ENCODE results near the gene SKP1. TPM values are rescaled to one million over a fixed set of nuclear protein-coding genes. Genes with fewer than 3 reads are reported as not detected.
"Not testable (repeated sequence)": the region's sequence is repeated elsewhere in the genome, so short reads cannot be mapped to it uniquely, and the experiment has no call there.

SKP1 gene
- total RNA-seq: 339 and 358 TPM in 2 replicates
- long read RNA-seq, full-length matches to known transcripts: 408 of 419 reads
- long read RNA-seq, partial matches to known transcripts: 5 of 419 reads
- long read RNA-seq, other reads (novel, unspliced or antisense): 6 of 419 reads

- TF ChIP-seq, protein P1, sequence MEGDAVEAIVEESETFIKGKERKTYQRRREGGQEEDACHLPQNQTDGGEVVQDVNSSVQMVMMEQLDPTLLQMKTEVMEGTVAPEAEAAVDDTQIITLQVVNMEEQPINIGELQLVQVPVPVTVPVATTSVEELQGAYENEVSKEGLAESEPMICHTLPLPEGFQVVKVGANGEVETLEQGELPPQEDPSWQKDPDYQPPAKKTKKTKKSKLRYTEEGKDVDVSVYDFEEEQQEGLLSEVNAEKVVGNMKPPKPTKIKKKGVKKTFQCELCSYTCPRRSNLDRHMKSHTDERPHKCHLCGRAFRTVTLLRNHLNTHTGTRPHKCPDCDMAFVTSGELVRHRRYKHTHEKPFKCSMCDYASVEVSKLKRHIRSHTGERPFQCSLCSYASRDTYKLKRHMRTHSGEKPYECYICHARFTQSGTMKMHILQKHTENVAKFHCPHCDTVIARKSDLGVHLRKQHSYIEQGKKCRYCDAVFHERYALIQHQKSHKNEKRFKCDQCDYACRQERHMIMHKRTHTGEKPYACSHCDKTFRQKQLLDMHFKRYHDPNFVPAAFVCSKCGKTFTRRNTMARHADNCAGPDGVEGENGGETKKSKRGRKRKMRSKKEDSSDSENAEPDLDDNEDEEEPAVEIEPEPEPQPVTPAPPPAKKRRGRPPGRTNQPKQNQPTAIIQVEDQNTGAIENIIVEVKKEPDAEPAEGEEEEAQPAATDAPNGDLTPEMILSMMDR (IDR thresholded peaks at IDR 0.05; ENCODE audit: unreplicated experiment): no peak
- H3K27ac Mint-ChIP-seq: peak within 1 kb of the TSS; percentile 99
- no peaks in the 10 kb centered on the region for H3K27me3 Mint-ChIP-seq
- H3K36me3 Mint-ChIP-seq (ENCODE audit: insufficient read depth): peaks cover 8% of the 10 kb centered on the region
- peaks cover 14% of the 10 kb centered on the region for H3K4me1 Mint-ChIP-seq (ENCODE audit: low read depth)
- H3K4me3 Mint-ChIP-seq (ENCODE audit: low read depth): peak within 1 kb of the TSS; percentile 96
- H3K9me3 Mint-ChIP-seq (ENCODE audit: low read depth): no peaks in the 10 kb centered on the region
- peak; percentile 76 for DNase-seq (ENCODE audit: low spot score, unreplicated experiment)
These were observed at the start of gene SKP1 for GRCh38 chr5:134176511-134177368. TSS of gene SKP1 (minus strand) at chr5:134176950. CDS start at chr5:134174022, 2,928 bp downstream.

- H3K4me1 Mint-ChIP-seq (ENCODE audit: low read depth): peaks cover 35% of the 10 kb centered on the region
- H3K4me3 Mint-ChIP-seq (ENCODE audit: low read depth): peak within 1 kb of the TSS; percentile 96
- no peaks in the 10 kb centered on the region for H3K9me3 Mint-ChIP-seq (ENCODE audit: low read depth)
- peaks cover 5% of the 10 kb centered on the region for H3K36me3 Mint-ChIP-seq (ENCODE audit: insufficient read depth)
- peak within 1 kb of the TSS; percentile 99 for H3K27ac Mint-ChIP-seq
- no peaks in the 10 kb centered on the region for H3K27me3 Mint-ChIP-seq
- TF ChIP-seq, protein P1 (IDR thresholded peaks at IDR 0.05; ENCODE audit: unreplicated experiment): no peak
- peak; percentile 99 for DNase-seq (ENCODE audit: low spot score, unreplicated experiment)
These were observed 49.2 kb upstream of the SKP1 start, which contains the start of gene PPP2CA for GRCh38 chr5:134225780-134226440. TSS of gene PPP2CA (minus strand) at chr5:134226073. CDS start at chr5:134225861, 212 bp downstream.

DNA sequence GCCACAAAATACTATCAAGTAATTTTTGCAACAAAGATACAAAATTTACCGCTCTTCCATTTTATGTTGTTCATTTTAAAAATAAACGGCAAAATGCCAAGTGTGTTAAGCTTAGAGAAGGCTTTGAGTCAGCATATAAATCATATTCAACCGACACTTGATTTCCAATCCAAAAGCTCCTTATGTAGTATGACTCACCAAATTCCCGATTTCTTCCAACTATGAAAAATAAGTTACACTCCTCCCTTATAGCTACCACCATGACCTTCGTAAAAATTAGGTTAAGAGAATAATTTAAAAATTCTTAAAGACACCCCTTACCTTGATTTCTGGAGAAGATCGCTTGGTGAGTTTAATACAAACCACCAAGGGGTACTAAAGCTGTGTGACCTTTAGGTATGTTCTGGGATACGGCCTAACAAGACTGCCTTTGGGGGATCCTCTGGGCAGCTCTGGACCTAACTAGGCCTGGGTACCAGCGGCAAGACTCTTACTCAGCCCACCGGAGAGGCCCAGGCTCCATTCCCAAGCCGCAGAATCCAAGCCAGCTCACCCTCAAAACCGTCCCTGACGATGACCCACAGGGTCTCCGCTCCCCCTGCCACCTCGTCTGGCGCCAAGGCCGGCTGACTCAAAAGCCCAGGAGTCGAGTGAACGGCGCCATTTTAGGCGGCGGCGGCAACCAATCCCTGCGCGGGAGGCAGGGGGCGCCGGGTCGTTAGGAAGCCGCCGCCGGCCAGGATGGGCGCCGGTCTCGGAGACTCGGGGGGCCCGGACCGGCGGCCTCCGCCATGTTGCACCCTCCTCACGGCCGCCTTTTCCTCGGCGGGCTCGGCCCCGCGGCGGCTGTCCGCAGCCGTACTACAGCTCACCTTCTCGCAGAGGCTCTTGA lies 48.4 kb upstream of the SKP1 start:
- DNase-seq (ENCODE audit: low spot score, unreplicated experiment): peak; percentile 60
- peak overlapping the region; percentile 96 for H3K4me3 Mint-ChIP-seq (ENCODE audit: low read depth)
- H3K27ac Mint-ChIP-seq: peak overlapping the region; percentile 99
- peaks cover 6% of the 10 kb centered on the region for H3K36me3 Mint-ChIP-seq (ENCODE audit: insufficient read depth)
- TF ChIP-seq, protein P1 (IDR thresholded peaks at IDR 0.05; ENCODE audit: unreplicated experiment): peak; percentile 7
- H3K4me1 Mint-ChIP-seq (ENCODE audit: low read depth): peaks cover 38% of the 10 kb centered on the region
- no peaks in the 10 kb centered on the region for H3K27me3 Mint-ChIP-seq
- no peaks in the 10 kb centered on the region for H3K9me3 Mint-ChIP-seq (ENCODE audit: low read depth)

DNA sequence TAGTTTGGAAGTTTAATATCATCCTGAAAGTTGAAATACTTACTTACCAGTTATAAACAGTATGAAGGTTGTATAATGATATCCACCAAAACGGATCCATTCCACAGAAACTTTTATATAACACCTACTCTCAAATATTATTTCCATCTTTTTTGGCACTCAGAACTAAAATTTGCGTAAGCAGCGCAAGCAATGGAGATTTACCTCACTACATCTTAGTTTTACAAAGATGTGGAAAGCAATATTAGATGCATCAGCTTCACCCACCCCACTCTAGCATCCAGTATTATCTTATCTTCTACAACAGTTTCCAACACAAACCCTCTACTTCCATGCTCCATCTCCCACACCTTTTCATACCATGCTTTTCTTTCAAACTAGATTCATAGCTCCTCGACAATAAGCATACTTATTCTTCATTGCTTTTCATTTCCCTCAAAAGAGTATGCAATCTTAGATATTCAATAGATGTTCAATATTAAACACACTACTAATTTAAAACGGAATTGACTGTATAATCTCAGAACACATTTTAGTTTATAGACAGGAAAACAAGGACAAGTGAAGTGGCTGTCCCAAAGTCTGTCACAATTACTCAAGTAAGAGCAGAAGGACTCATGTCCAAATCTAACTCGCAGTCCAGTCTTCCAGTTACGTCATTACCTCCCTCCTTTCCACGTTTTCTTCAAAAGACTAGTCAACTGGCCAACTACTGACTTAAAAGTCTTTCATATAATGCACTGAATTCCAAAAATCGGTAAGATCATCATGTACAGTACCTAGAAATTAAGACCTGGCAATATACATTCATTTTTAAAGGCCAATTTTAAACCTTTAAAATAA lies 46.9 kb upstream of the SKP1 start:
- Mint-ChIP-seq H3K27me3 (no peaks in the 10 kb centered on the region), H3K4me1 (ENCODE audit: low read depth) (peaks cover 47% of the 10 kb centered on the region), H3K27ac (peak overlapping the region; percentile 99), H3K9me3 (ENCODE audit: low read depth) (no peaks in the 10 kb centered on the region), H3K36me3 (ENCODE audit: insufficient read depth) (peaks cover 6% of the 10 kb centered on the region), H3K4me3 (ENCODE audit: low read depth) (peak overlapping the region; percentile 96)
- no peak for DNase-seq (ENCODE audit: low spot score, unreplicated experiment)
- TF ChIP-seq, protein P1 (IDR thresholded peaks at IDR 0.05; ENCODE audit: unreplicated experiment): no peak

DNA sequence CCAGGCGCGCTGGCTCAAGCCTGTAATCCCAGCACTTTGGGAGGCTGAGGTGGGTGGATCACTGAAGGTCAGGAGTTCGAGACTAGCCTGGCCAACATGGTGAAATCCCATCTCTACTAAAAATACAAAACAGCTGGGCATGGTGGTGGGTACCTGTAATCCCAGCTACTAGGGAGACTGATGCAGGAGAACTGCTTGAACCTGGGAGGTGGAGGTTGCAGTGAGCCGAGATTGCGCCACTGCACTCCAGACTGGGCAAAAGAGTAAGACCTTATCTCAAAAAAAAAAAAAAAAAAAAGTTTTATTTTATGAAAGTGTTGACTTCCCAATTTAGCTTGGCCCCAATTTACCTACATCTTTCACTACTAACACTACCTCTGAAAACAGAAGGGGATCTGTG lies 44.9 kb upstream of the SKP1 start:
- not testable (repeated sequence) for H3K36me3 Mint-ChIP-seq (ENCODE audit: insufficient read depth); H3K27ac Mint-ChIP-seq; H3K4me3 Mint-ChIP-seq (ENCODE audit: low read depth); H3K9me3 Mint-ChIP-seq (ENCODE audit: low read depth); DNase-seq (ENCODE audit: low spot score, unreplicated experiment); H3K27me3 Mint-ChIP-seq
- peaks cover 38% of the 10 kb centered on the region for H3K4me1 Mint-ChIP-seq (ENCODE audit: low read depth)

All from progenitor cell of endocrine pancreas (in vitro differentiated cells).